Nephron (organoid): ENCODE results near the gene P2RY11.

ENCODE experiments used
- H3K27ac Mint-ChIP-seq, 3 experiments: 2 replicates each; pipeline ENCODE4 v1.8.0; 2020; ENCODE audit warnings: mixed read lengths in 3 of 3, mild to moderate bottlenecking in 2 of 3, moderate library complexity in 1 of 3
- H3K27me3 Mint-ChIP-seq: 2 replicates; pipeline ENCODE4 v1.8.0; 2021; ENCODE audit warnings: low read depth, mild to moderate bottlenecking, moderate library complexity, mixed read lengths
- H3K36me3 Mint-ChIP-seq: 2 replicates; pipeline ENCODE4 v1.8.0; 2020; ENCODE audit warnings: low read depth, mixed read lengths
- H3K4me1 Mint-ChIP-seq: 2 replicates; pipeline ENCODE4 v1.8.0; 2020; ENCODE audit warnings: mixed read lengths
- H3K4me3 Mint-ChIP-seq, 3 experiments: 2 replicates each; pipeline ENCODE4 v1.8.0; 2020; ENCODE audit warnings: mild to moderate bottlenecking in 3 of 3, mixed read lengths in 3 of 3, moderate library complexity in 2 of 3
- H3K9me3 Mint-ChIP-seq: 2 replicates; pipeline ENCODE4 v1.8.0; 2020; ENCODE audit warnings: mixed read lengths
- TF ChIP-seq, protein P1 (sequence below), 3 experiments: fragments of 200-600 bp; sonication (generic); IDR thresholded peaks; one replicate each; pipeline ENCODE4 v1.5.0; 2021; ENCODE audit warnings: antibody characterized with exemption in 3 of 3; ENCODE audit not compliant: unreplicated experiment in 3 of 3

The P2RY11 gene

DNA sequence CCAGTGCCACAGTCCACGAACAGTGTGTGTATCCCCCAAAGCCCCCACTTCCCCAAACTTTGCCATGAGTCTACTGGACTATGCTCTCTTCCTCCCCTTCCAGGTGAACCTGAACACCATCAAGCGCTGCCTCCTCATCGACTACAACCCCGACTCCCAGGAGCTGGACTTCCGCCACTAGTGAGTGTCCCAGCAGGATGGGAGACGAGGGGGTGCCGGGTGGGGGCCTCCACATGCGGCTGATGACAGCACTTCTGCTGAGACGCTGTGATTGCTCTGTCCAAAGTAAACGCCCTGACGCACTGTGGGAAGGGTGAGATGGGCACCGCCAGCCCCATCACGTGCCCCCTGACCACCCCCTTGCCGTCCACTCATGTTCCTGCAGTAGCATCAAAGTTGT, 2.0 kb upstream of the P2RY11 start:
- Mint-ChIP-seq H3K27me3 (no peaks in the 10 kb centered on the region), H3K27ac (no peak overlapping the region), H3K4me1 (peaks cover 12% of the 10 kb centered on the region), H3K9me3 (no peaks in the 10 kb centered on the region), H3K4me3 (peak overlapping the region in 2 of 3 experiments; percentile 43 to 45), H3K36me3 (peaks cover 25% of the 10 kb centered on the region)
- TF ChIP-seq, protein P1, sequence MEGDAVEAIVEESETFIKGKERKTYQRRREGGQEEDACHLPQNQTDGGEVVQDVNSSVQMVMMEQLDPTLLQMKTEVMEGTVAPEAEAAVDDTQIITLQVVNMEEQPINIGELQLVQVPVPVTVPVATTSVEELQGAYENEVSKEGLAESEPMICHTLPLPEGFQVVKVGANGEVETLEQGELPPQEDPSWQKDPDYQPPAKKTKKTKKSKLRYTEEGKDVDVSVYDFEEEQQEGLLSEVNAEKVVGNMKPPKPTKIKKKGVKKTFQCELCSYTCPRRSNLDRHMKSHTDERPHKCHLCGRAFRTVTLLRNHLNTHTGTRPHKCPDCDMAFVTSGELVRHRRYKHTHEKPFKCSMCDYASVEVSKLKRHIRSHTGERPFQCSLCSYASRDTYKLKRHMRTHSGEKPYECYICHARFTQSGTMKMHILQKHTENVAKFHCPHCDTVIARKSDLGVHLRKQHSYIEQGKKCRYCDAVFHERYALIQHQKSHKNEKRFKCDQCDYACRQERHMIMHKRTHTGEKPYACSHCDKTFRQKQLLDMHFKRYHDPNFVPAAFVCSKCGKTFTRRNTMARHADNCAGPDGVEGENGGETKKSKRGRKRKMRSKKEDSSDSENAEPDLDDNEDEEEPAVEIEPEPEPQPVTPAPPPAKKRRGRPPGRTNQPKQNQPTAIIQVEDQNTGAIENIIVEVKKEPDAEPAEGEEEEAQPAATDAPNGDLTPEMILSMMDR (IDR thresholded peaks at IDR 0.05; ENCODE audit: unreplicated experiment in 3 of 3), result no peak

DNA sequence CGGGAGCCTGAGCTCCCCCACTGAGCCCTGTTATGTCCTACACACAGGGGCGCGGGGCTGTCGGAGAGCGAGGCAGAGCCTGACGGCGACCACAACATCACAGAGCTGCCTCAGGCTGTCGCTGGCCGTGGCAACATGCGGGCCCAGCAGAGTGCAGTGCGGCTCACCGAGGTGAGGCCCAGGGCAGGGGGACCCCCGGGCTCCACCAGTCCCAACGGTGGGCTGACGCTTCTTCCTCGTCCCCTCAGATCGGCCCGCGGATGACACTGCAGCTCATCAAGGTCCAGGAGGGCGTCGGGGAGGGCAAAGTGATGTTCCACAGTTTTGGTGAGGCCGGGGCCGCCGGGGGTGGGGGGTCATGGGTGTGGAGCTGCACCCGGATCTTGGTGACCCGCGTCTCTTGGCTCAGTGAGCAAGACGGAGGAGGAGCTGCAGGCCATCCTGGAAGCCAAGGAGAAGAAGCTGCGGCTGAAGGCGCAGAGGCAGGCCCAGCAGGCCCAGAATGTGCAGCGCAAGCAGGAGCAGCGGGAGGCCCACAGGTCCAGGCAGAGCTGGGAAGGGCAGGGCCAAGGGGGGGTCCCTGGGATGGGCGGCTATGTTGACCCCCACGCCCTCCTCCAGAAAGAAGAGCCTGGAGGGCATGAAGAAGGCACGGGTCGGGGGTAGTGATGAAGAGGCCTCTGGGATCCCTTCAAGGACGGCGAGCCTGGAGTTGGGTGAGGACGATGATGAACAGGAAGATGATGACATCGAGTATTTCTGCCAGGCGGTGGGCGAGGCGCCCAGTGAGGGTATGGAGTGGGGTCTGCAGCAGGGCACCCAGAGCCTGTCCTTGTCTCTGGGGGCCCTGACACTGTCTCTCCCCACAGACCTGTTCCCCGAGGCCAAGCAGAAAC, 1.2 kb upstream of the P2RY11 start:
- no peaks in the 10 kb centered on the region for H3K27me3 Mint-ChIP-seq
- TF ChIP-seq, protein P1 (IDR thresholded peaks at IDR 0.05; ENCODE audit: unreplicated experiment in 3 of 3), result no peak
- H3K27ac Mint-ChIP-seq, result no peak overlapping the region
- H3K4me1 Mint-ChIP-seq, result peaks cover 7% of the 10 kb centered on the region
- peaks cover 25% of the 10 kb centered on the region for H3K36me3 Mint-ChIP-seq
- H3K4me3 Mint-ChIP-seq, result no peak overlapping the region
- no peaks in the 10 kb centered on the region for H3K9me3 Mint-ChIP-seq

DNA sequence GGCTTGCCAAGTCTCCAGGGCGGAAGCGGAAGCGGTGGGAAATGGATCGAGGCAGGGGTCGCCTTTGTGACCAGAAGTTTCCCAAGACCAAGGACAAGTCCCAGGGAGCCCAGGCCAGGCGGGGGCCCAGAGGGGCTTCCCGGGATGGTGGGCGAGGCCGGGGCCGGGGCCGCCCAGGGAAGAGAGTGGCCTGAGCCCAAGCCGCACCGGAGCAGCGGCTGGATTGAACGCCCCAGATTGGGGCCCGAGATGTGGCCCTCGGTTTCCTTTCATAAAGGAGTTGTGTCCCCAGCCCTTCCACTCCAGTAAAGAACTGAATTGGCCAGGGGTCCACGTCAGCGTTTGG, 548 bp upstream of the P2RY11 start:
- Mint-ChIP-seq H3K27me3 (no peaks in the 10 kb centered on the region), H3K4me1 (peaks cover 7% of the 10 kb centered on the region), H3K36me3 (peaks cover 25% of the 10 kb centered on the region), H3K9me3 (no peaks in the 10 kb centered on the region), H3K4me3 (no peak overlapping the region), H3K27ac (no peak overlapping the region)
- TF ChIP-seq, protein P1 (IDR thresholded peaks at IDR 0.05; ENCODE audit: unreplicated experiment in 3 of 3), result no peak

DNA sequence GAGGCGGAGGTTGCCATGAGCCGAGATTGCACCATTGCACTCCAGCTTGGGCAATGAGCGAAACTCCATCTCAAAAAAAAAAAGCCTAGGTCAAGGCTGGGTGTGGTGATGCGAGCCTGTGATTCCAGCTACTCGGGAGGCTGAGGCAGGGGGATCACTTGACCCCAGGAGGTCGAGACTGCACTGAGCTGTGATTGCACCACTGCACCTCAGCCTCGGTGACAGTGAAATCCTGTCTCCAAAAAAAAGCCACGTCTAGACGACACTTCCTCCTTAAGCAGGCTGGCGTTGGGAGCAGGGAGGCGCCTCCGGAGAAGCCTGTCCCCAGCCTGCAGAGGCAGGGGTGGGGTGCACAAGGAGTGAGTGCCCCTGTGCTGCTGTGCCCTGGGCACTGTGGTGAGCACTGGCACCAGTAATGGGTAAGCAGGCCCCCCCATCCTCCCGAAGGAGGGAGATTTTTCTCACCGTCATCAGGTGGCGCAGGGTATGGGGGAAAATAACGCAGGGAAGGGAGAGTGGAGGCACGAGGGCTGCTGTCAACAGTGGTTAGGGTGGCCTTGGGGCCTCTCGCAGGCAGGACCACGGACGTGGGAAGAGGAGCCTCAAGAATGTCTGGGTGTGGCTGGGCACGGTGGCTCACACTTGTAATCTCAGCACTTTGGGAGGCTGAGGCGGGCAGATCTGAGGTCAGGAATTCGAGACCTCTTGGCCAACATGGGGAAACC, 706 bp downstream of the P2RY11 start:
- peak overlapping the region in 1 of 3 experiments; percentile 11 for H3K4me3 Mint-ChIP-seq

DNA sequence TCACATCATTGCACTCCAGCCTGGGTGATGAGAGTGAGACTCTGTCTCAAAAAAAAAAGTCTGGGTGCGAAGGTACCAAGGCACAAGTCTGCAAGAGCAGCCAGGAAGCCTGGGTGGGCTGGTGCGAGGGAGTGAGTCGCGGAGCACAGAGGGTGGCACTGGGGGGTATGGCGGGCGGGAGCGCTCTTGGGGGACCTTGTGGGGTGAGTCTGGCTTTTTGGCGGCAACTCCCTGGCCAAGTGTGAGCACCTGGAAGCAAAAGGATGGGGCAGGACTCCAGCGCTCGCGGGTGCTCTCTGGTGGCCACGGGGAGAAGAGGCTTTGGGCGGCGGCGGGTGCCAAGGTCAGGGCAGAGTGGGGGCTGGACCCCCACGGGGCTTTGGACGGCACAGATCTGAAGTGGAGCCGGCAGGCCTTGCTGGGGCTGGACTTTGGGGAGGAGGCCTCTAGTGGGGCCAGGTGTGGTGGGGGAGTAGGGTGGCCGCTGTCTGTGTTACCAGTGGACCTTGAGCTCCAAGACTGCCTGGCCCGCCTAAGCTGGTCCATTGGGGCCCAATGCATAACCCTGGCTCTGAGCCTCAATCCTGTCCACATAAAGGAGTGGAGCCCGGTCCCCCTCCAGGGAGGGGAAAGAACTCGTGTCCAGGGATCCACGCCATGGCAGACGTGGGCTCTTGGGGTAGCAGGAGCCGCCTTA, 1.6 kb downstream of the P2RY11 start:
- peak overlapping the region in 1 of 3 experiments; percentile 17 for H3K4me3 Mint-ChIP-seq
- H3K36me3 Mint-ChIP-seq, result peaks cover 27% of the 10 kb centered on the region
- H3K9me3 Mint-ChIP-seq, result no peaks in the 10 kb centered on the region
- H3K4me1 Mint-ChIP-seq, result no peaks in the 10 kb centered on the region
- no peaks in the 10 kb centered on the region for H3K27me3 Mint-ChIP-seq
- peak overlapping the region in 1 of 3 experiments; percentile 27 for H3K27ac Mint-ChIP-seq
- TF ChIP-seq, protein P1 (IDR thresholded peaks at IDR 0.05; ENCODE audit: unreplicated experiment in 3 of 3), result peak; percentile 40 to 56 (median 50)

More for the DNA sequence above, 706 bp downstream of the P2RY11 start:
- no peaks in the 10 kb centered on the region for H3K27me3 Mint-ChIP-seq
- no peaks in the 10 kb centered on the region for H3K9me3 Mint-ChIP-seq
- peaks cover 2% of the 10 kb centered on the region for H3K4me1 Mint-ChIP-seq
- no peak overlapping the region for H3K27ac Mint-ChIP-seq
- TF ChIP-seq, protein P1 (IDR thresholded peaks at IDR 0.05; ENCODE audit: unreplicated experiment in 3 of 3), result no peak
- H3K36me3 Mint-ChIP-seq, result peaks cover 26% of the 10 kb centered on the region
